HCT116 (cell line): Measurements from ENCODE around the gene TOP1.

Source experiments
- CEBPB ChIP-seq: IDR thresholded peaks from 2 replicates; pipeline ENCODE4 v1.6.1; 2012; ENCODE audit warnings: low read depth
- CTCF ChIP-seq, 3 experiments: fragments of 200-600 bp in 1 of 3; sonication (generic) in 1 of 3; IDR thresholded peaks in 2 of 3; conservative IDR thresholded peaks in 1 of 3; 2 replicates each; pipeline ENCODE4 v1.5.1; 2012 to 2017; ENCODE audit warnings: low read depth in 2 of 3, low read length in 2 of 3, antibody characterized with exemption in 1 of 3, borderline replicate concordance in 1 of 3, control low read depth in 1 of 3, mild to moderate bottlenecking in 1 of 3, mixed read lengths in 1 of 3, mixed run types in 1 of 3, moderate library complexity in 1 of 3; ENCODE audit not compliant: insufficient read depth in 1 of 3
- EZH2 ChIP-seq: fragments of 200-600 bp; sonication (generic); IDR thresholded peaks from 2 replicates; pipeline ENCODE4 v1.6.1; 2017; ENCODE audit warnings: antibody characterized with exemption, mixed run types
- EZH2phosphoT487 ChIP-seq: fragments of 200-600 bp; IDR thresholded peaks from 2 replicates; pipeline ENCODE4 v1.6.1; 2018; ENCODE audit warnings: antibody characterized with exemption, borderline replicate concordance
- FOSL1 ChIP-seq: IDR thresholded peaks from 2 replicates; pipeline ENCODE4 v1.6.1; 2012; ENCODE audit warnings: low read depth
- POLR2A ChIP-seq: IDR thresholded peaks from 2 replicates; pipeline ENCODE4 v1.7.0; 2011; ENCODE audit warnings: borderline replicate concordance; ENCODE audit not compliant: insufficient read depth, insufficient read length; ENCODE audit errors: extremely low read depth
- POLR2AphosphoS5 ChIP-seq: IDR thresholded peaks from 2 replicates; pipeline ENCODE4 v1.6.1; 2011; ENCODE audit warnings: mild to moderate bottlenecking, low read depth, low read length, moderate library complexity
- SP1 ChIP-seq: IDR thresholded peaks from 2 replicates; pipeline ENCODE4 v1.6.1; 2012; ENCODE audit warnings: low read depth

DNA sequence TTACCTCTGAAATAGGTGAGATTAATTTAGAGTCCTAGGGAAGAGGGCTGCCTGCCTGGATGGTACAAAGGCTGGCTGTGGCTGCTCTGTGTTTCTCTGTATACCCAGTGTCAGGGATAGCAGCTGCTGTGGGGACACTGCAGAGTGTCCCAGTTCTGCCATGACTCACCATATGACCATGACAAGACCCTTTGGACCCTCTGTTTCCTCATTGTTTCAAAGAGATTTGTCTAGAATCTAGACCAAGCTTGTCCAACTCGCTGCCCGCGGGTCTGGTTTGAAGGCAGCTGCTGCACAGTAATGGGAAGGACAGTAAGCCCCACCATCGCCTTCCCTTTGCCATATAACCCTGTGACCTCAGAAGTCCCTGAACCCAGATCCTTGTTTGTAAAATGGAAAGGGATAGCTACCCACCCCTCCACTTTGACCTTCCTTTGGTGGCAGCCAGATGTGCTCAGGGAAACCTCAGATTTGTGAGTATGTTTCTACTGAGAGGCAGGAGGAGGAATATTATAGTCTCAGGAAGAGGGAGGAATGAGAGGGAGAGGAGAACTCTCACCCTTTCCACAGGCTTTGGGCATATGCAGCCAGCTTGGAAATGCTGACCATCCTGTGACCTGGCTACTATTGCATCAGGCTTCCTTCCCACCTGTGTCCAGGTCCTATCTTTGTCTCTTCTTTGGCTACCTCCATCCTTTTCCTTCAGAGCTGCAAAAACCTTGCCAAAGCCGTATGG lies 122.7 kb downstream of the TOP1 start:
- TF ChIP-seq EZH2 (no peak), CTCF (IDR thresholded peaks at IDR 0.05 in 2 of 3, conservative IDR thresholded peaks at IDR 0.05 in 1 of 3; ENCODE audit: borderline replicate concordance in 1 of 3, insufficient read depth in 1 of 3, low read depth in 2 of 3, low read length in 2 of 3) (no peak), POLR2A (no peak), CEBPB (no peak), POLR2AphosphoS5 (no peak), FOSL1 (no peak), SP1 (no peak), EZH2phosphoT487 (no peak)
